Ovary (tissue), 9 donors: ENCODE results near the gene ICA1L. TPM values are rescaled to one million over a fixed set of nuclear protein-coding genes. Genes with fewer than 3 reads are reported as not detected.

ENCODE experiments used
- DNase-seq, 5 donors: peaks; one replicate each; pipeline ENCODE4 v3.0.0-alpha.2; 2019 to 2020
- H3K27ac ChIP-seq, 2 donors: fragments of 200-600 bp; one replicate each; pipeline versions ENCODE4 v1.5.1 to v1.8.0; 2019 to 2022
- H3K27me3 ChIP-seq: fragments of 200-600 bp; one replicate; pipeline ENCODE4 v1.8.0; 2022
- H3K36me3 ChIP-seq: fragments of 200-600 bp; sonication (generic); one replicate; pipeline ENCODE4 v1.5.1; 2019
- H3K4me1 ChIP-seq: one replicate; pipeline ENCODE4 v1.8.1; 2013; ENCODE audit warnings: mild to moderate bottlenecking, moderate library complexity; ENCODE audit not compliant: insufficient read depth
- H3K4me3 ChIP-seq: fragments of 200-600 bp; sonication (generic); one replicate; pipeline ENCODE4 v1.5.1; 2017
- H3K9me3 ChIP-seq, 2 donors: fragments of 200-600 bp in 1 of 2; sonication (generic) in 1 of 2; one replicate each; pipeline versions ENCODE4 v1.5.1 to v1.8.1; 2013 to 2019; ENCODE audit warnings: mild to moderate bottlenecking in 1 of 2, moderate library complexity in 1 of 2
- EP300 ChIP-seq: sonication (generic); formaldehyde crosslinking; IDR thresholded peaks from one replicate; pipeline ENCODE4 v1.6.1; 2017; ENCODE audit warnings: antibody characterized with exemption
- POLR2A ChIP-seq: fragments of 450-650 bp; IDR thresholded peaks from one replicate; pipeline ENCODE4 v1.6.1; 2017; ENCODE audit warnings: antibody characterized with exemption, mild to moderate bottlenecking, moderate library complexity
- WGBS, 3 donors: extraction: QIAGEN DNeasy Blood & Tissue Kit in 1 of 3; methylation state at CpG; one replicate each; pipeline versions ENCODE4 v1.1.5 to v1.1.7; 2013 to 2017; 5-methylcytosine and 5-hydroxymethylcytosine counted together
- intact Hi-C, 4 donors: fragments of 100-400 bp; cut with DNase I; formaldehyde crosslinking; loops; one replicate each; pipeline versions ENCODE4 v1.11.0 to v1.15.1; 2022 to 2023
- polyA plus RNA-seq, 2 donors: library from polyadenylated mRNA; stranded (reverse); fragments of 200-250 nt in 1 of 2; fragments of 350-450 nt in 1 of 2; fragmentation: Illumina TruSeq in 1 of 2; extraction: RNeasy Lipid Tissue Mini Kit (QIAGEN cat#74804) in 1 of 2; gene quantifications; one replicate each; pipeline ENCODE4 v1.2.3, GENCODE V29; 2013 to 2014
- total RNA-seq, 7 donors: library from RNA; depleted of rRNA in 2 of 7; stranded (reverse); fragments of >200 nt in 2 of 7; fragmentation: NEBNext Ultra II Directional in 3 of 7; extraction: Animal tissue kit (Norgen Biotek cat#: 25700) in 3 of 7; gene quantifications; one replicate each; pipeline versions ENCODE4 v1.1.0 to v1.2.4, GENCODE V29; 2016 to 2023
- TF ChIP-seq, protein P1 (sequence below), 3 donors: fragments of 450-650 bp in 2 of 3; fragments of 200-600 bp in 1 of 3; IDR thresholded peaks; one replicate each; pipeline versions ENCODE4 v1.5.1 to v1.8.0; 2016 to 2022; ENCODE audit warnings: antibody characterized with exemption in 3 of 3, mild to moderate bottlenecking in 1 of 3
- donor health status: DM: no; HTN: no; CAD: no; lungs with moderate emphysema.
- donor health status: DM: no; HTN: no; CAD: no.
- donor health status: Bipolar disorder and iron deficiency.
- donor health status: DM: yes; HTN: yes; CAD: no.
- donor health status: DM: no; HTN: no; CAD: no.
- donor health status: DM: yes; HTN: yes; CAD: no.

The ICA1L gene
- total and polyA plus RNA-seq, 9 donors = 6.3 to 24.6 (median 19.7) TPM

DNA sequence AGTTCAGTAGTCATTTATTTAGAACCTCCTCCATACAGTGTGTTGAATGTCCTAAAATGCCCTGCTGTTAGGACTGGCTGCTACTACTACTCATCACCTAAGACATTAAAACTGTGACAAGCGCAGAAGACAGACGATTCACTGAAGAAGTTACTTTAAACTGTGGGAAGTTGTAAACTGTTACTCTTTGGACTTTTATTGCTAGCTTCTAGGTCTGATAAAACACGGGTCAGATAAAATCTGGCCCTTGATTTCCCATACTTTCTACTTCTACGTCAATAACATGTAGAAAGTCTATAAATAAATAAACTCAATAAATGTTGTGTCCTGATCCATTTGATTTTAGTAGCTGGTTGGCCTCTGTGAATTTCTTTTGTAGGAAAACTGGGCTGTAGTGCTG is 113.4 kb downstream of the ICA1L start:
- no peaks in the 10 kb centered on the region for H3K36me3 ChIP-seq
- TF ChIP-seq, protein P1, sequence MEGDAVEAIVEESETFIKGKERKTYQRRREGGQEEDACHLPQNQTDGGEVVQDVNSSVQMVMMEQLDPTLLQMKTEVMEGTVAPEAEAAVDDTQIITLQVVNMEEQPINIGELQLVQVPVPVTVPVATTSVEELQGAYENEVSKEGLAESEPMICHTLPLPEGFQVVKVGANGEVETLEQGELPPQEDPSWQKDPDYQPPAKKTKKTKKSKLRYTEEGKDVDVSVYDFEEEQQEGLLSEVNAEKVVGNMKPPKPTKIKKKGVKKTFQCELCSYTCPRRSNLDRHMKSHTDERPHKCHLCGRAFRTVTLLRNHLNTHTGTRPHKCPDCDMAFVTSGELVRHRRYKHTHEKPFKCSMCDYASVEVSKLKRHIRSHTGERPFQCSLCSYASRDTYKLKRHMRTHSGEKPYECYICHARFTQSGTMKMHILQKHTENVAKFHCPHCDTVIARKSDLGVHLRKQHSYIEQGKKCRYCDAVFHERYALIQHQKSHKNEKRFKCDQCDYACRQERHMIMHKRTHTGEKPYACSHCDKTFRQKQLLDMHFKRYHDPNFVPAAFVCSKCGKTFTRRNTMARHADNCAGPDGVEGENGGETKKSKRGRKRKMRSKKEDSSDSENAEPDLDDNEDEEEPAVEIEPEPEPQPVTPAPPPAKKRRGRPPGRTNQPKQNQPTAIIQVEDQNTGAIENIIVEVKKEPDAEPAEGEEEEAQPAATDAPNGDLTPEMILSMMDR (IDR thresholded peaks at IDR 0.05) = no peak
- TF ChIP-seq POLR2A (no peak), EP300 (no peak)
- intact Hi-C loops = no loop called here
- no peaks in the 10 kb centered on the region for H3K9me3 ChIP-seq
- 77 to 83% (median 79%) methylated on average over 4 of the region's 4 CpGs for WGBS, 3 donors
- H3K27ac ChIP-seq = no peak overlapping the region
- no peak for DNase-seq
- H3K4me1 ChIP-seq = no peaks in the 10 kb centered on the region
- no peaks in the 10 kb centered on the region for H3K27me3 ChIP-seq
- H3K4me3 ChIP-seq = no peak overlapping the region

DNA sequence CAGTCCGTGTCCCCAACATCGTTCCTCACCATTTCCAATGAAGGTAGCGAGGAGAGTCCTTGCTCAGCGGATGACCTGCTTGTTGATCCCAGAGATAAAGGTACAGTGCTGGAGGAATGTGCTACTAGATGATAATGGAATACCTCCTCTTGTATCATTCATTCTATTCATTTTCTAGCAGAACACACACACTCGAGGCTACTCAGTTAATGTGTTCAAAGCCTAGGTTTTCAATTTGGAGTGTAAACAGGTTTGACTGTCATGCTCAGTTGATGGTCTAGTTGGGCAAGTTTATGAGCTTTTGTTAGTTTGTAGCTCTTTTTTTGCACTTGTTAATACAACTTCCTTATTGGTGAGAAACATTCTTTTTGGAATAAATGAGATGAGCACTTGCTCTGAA is 114.2 kb downstream of the ICA1L start:
- Histone ChIP-seq H3K4me3 (no peak overlapping the region), H3K27me3 (no peaks in the 10 kb centered on the region), H3K27ac (no peak overlapping the region), H3K9me3 (no peaks in the 10 kb centered on the region), H3K36me3 (no peaks in the 10 kb centered on the region), H3K4me1 (no peaks in the 10 kb centered on the region)
- intact Hi-C loops = no loop called here
- WGBS, 3 donors = 91 to 94% (median 93%) methylated on average over 5 of the region's 5 CpGs
- DNase-seq = no peak
- no peak for TF ChIP-seq POLR2A
- TF ChIP-seq EP300 = no peak
- TF ChIP-seq, protein P1 (IDR thresholded peaks at IDR 0.05) = no peak

DNA sequence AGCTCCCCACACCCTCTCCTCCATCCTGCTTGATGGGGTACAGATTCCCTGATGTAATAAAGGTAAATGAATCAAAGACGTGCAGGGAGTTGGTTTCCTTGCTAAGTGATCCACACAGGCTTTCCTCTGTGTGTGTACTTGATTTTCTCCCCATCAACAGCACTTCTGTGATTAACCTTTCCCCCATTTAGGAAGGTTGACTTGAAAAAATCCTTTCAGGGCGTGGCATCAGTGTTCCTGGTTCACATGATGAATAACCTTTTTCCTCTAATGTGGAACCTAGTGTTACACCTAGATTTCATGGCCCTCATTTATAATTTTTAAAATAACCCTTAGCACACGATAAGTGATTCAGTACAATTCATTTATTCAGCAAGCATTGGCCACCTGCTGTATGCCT is 115.0 kb downstream of the ICA1L start:
- intact Hi-C loops = no loop called here
- no peak for DNase-seq
- WGBS, 3 donors = 97 to 100% (median 97%) methylated on average over 3 of the region's 3 CpGs

DNA sequence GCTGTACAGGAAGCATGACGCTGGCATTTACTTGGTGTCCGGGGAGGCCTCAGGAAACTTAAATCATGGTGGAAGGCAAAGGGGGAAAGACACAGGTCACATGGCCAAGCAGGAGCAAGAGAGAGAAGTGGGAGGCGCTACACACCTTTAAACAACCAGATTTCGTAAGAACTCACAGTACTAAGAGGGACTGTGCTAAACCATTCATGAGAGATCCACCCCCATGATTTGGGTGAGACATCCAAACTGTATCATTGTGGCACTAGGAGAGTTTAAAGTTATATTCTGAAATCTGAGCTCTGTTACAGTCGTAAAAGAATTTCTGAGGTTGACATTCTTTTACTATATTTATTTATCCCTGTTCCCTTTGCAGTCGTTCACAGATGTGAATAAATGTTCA is 116.6 kb downstream of the ICA1L start:
- TF ChIP-seq POLR2A = no peak
- TF ChIP-seq, protein P1 (IDR thresholded peaks at IDR 0.05) = no peak
- TF ChIP-seq EP300 = no peak
- Histone ChIP-seq H3K9me3 (no peaks in the 10 kb centered on the region), H3K27ac (no peak overlapping the region), H3K4me1 (no peaks in the 10 kb centered on the region), H3K36me3 (no peaks in the 10 kb centered on the region), H3K27me3 (no peaks in the 10 kb centered on the region), H3K4me3 (no peak overlapping the region)
- WGBS, 3 donors = 76 to 80% (median 79%) methylated on average over 6 of the region's 6 CpGs
- intact Hi-C loops = no loop called here
- DNase-seq = no peak

More for the DNA sequence above, 115.0 kb downstream of the ICA1L start:
- Histone ChIP-seq H3K27me3 (no peaks in the 10 kb centered on the region), H3K9me3 (no peaks in the 10 kb centered on the region), H3K4me1 (no peaks in the 10 kb centered on the region), H3K36me3 (no peaks in the 10 kb centered on the region), H3K27ac (no peak overlapping the region), H3K4me3 (no peak overlapping the region)
- TF ChIP-seq POLR2A (no peak), EP300 (no peak)
- TF ChIP-seq, protein P1 (IDR thresholded peaks at IDR 0.05) = no peak

DNA sequence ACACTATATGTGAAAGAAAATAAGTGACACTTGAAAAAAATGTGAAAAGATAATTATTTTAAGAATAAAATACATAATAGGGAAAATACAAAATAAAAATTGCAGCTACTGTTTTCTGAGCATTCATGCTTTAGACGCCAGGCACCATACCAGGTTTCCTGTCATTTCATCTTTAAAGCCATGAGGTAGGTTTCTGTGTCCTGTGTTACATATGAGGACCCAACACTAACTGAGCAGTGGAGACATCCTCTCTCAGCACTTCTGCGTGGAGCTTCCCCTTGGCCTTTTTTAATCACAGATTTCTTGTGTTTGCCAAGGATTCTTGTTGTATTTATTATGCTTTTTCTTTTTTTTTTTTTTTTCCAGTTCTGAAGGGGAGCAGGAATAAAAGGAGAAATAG is 119.5 kb downstream of the ICA1L start:
- H3K4me3 ChIP-seq = no peak overlapping the region
- H3K27ac ChIP-seq = no peak overlapping the region
- no peak for DNase-seq
- H3K27me3 ChIP-seq = no peaks in the 10 kb centered on the region
- TF ChIP-seq POLR2A (no peak), EP300 (no peak)
- TF ChIP-seq, protein P1 (IDR thresholded peaks at IDR 0.05) = no peak
- no peaks in the 10 kb centered on the region for H3K36me3 ChIP-seq
- H3K4me1 ChIP-seq = no peaks in the 10 kb centered on the region
- no peaks in the 10 kb centered on the region for H3K9me3 ChIP-seq
- intact Hi-C loops = no loop called here
- WGBS, 3 donors = 63 to 69% (median 64%) methylated on average over 2 of the region's 2 CpGs
